Smooth muscle cell of the brain vasculature (primary cell): ENCODE measurements around the gene CHSY1.

ENCODE experiments used
- DNase-seq: peaks from one replicate; pipeline ENCODE4 v3.0.0-alpha.2; 2012; ENCODE audit warnings: low read depth, low spot score

The CHSY1 gene

GRCh38 chr15:101151288-101151687 is 100.6 kb downstream of the CHSY1 start:
- DNase-seq: no peak

GRCh38 chr15:101150723-101151040 is 101.2 kb downstream of the CHSY1 start:
- no peak for DNase-seq

- no peak for DNase-seq
Observed at GRCh38 chr15:101149864-101150722, 101.8 kb downstream of the CHSY1 start.

GRCh38 chr15:101148881-101149664 is 102.8 kb downstream of the CHSY1 start:
- no peak for DNase-seq

GRCh38 chr15:101148166-101148880 is 103.5 kb downstream of the CHSY1 start:
- no peak for DNase-seq

- DNase-seq: no peak
Observed at GRCh38 chr15:101147181-101147580, 104.7 kb downstream of the CHSY1 start.

- DNase-seq: no peak
Observed at GRCh38 chr15:101146118-101146702, 105.6 kb downstream of the CHSY1 start.

- DNase-seq: no peak
Observed at GRCh38 chr15:101145362-101145761, 106.5 kb downstream of the CHSY1 start.

- DNase-seq: no peak
Observed at GRCh38 chr15:101143321-101143720, 108.5 kb downstream of the CHSY1 start.

- no peak for DNase-seq
Observed at GRCh38 chr15:101142711-101143110, 109.1 kb downstream of the CHSY1 start.

GRCh38 chr15:101141926-101142527 is 109.8 kb downstream of the CHSY1 start:
- no peak for DNase-seq

- no peak for DNase-seq
Observed at GRCh38 chr15:101140697-101141065, 111.2 kb downstream of the CHSY1 start.

- no peak for DNase-seq
Observed at GRCh38 chr15:101139986-101140696, 111.7 kb downstream of the CHSY1 start.

GRCh38 chr15:101138913-101139880 is 112.7 kb downstream of the CHSY1 start:
- no peak for DNase-seq

- no peak for DNase-seq
Observed at GRCh38 chr15:101138086-101138660, 113.7 kb downstream of the CHSY1 start.

- no peak for DNase-seq
Observed at GRCh38 chr15:101137312-101137940, 114.4 kb downstream of the CHSY1 start.

- no peak for DNase-seq
Observed at GRCh38 chr15:101136381-101137268, 115.2 kb downstream of the CHSY1 start.
